C4-2B (cell line): ENCODE data around the gene PHKB.

Experiments
- ZFX ChIP-seq: fragments of 450-650 bp; IDR thresholded peaks from 2 replicates; pipeline ENCODE4 v1.6.1; 2017
- TF ChIP-seq, protein P1 (sequence below): fragments of 450-650 bp; conservative IDR thresholded peaks from 2 replicates; pipeline ENCODE4 v1.5.1; 2017; ENCODE audit warnings: mild to moderate bottlenecking

DNA sequence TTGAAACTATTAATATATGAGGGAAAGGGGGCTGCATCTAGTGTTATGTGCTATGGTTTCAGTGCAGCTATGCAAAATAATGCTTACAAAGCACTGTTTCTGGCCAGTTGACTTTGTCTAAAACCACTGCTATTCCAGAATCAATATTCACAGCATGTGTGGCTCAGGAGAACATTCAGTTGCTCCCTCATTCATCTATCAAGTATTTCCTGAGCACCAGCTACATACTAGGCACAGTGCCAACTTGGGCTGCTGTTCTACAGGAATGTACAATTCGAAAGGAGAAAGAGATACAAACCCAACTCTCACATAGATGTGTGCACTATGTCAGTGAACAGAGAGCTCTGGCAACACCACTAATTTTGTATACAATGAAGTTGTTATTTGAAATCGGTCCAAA lies 183.0 kb downstream of the PHKB start:
- TF ChIP-seq, protein P1, sequence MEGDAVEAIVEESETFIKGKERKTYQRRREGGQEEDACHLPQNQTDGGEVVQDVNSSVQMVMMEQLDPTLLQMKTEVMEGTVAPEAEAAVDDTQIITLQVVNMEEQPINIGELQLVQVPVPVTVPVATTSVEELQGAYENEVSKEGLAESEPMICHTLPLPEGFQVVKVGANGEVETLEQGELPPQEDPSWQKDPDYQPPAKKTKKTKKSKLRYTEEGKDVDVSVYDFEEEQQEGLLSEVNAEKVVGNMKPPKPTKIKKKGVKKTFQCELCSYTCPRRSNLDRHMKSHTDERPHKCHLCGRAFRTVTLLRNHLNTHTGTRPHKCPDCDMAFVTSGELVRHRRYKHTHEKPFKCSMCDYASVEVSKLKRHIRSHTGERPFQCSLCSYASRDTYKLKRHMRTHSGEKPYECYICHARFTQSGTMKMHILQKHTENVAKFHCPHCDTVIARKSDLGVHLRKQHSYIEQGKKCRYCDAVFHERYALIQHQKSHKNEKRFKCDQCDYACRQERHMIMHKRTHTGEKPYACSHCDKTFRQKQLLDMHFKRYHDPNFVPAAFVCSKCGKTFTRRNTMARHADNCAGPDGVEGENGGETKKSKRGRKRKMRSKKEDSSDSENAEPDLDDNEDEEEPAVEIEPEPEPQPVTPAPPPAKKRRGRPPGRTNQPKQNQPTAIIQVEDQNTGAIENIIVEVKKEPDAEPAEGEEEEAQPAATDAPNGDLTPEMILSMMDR: no peak
- TF ChIP-seq ZFX: no peak
